Mesothelial cell of epicardium (in vitro differentiated cells): ENCODE data around the gene ADAMTS12. TPM values are rescaled to one million over a fixed set of nuclear protein-coding genes. Genes with fewer than 3 reads are reported as not detected.

Experiments used
- DNase-seq, 2 experiments: peaks; one replicate each; pipeline ENCODE4 v3.0.0; 2021; ENCODE audit warnings: low spot score in 2 of 2; ENCODE audit not compliant: unreplicated experiment in 2 of 2
- H3K27ac Mint-ChIP-seq: 2 replicates; pipeline ENCODE4 v1.8.0; 2021; ENCODE audit warnings: mixed read lengths
- H3K27me3 Mint-ChIP-seq: 2 replicates; pipeline ENCODE4 v1.8.0; 2021; ENCODE audit warnings: low read depth, mixed read lengths
- H3K36me3 Mint-ChIP-seq: 2 replicates; pipeline ENCODE4 v1.8.0; 2021; ENCODE audit warnings: mixed read lengths
- H3K4me1 Mint-ChIP-seq: 2 replicates; pipeline ENCODE4 v1.8.0; 2021; ENCODE audit warnings: mixed read lengths
- H3K4me3 Mint-ChIP-seq: 2 replicates; pipeline ENCODE4 v1.8.0; 2021; ENCODE audit warnings: mild to moderate bottlenecking, moderate library complexity, mixed read lengths
- H3K9me3 Mint-ChIP-seq: 2 replicates; pipeline ENCODE4 v1.8.0; 2021; ENCODE audit warnings: mixed read lengths
- total RNA-seq: library from RNA; stranded (reverse); gene quantifications from 3 replicates; pipeline ENCODE4 v1.2.1, GENCODE V29; 2021
- TF ChIP-seq, protein P1 (sequence below): fragments of 200-600 bp; sonication (generic); IDR thresholded peaks from one replicate; pipeline ENCODE4 v1.5.0; 2021; ENCODE audit warnings: antibody characterized with exemption; ENCODE audit not compliant: unreplicated experiment

ADAMTS12 gene
- total RNA-seq, 1 donor from 2014 or later = 14.0 TPM

DNA sequence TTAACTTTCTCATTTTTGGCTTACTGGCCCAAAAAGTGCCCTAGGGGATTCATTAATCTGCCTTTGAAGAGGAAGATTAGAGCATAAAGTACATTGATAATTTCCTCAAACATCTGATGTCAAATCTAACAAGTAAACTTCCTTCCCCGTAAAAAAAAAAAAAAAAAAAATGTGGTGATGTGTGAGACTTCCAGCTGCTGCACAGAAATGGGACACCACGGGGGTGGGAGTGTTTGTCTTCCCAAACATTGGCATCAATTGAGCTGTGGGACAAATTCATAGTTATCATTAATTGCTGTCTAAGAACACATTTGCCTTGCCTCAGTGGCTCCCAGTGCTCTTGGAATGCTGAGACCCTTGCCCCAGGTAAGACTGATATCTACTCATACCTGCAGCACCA is 149.6 kb downstream of the ADAMTS12 start:
- Mint-ChIP-seq H3K4me1 (peaks cover 12% of the 10 kb centered on the region), H3K36me3 (no peaks in the 10 kb centered on the region), H3K27ac (no peak overlapping the region), H3K9me3 (no peaks in the 10 kb centered on the region), H3K27me3 (no peaks in the 10 kb centered on the region), H3K4me3 (no peak overlapping the region)
- TF ChIP-seq, protein P1, sequence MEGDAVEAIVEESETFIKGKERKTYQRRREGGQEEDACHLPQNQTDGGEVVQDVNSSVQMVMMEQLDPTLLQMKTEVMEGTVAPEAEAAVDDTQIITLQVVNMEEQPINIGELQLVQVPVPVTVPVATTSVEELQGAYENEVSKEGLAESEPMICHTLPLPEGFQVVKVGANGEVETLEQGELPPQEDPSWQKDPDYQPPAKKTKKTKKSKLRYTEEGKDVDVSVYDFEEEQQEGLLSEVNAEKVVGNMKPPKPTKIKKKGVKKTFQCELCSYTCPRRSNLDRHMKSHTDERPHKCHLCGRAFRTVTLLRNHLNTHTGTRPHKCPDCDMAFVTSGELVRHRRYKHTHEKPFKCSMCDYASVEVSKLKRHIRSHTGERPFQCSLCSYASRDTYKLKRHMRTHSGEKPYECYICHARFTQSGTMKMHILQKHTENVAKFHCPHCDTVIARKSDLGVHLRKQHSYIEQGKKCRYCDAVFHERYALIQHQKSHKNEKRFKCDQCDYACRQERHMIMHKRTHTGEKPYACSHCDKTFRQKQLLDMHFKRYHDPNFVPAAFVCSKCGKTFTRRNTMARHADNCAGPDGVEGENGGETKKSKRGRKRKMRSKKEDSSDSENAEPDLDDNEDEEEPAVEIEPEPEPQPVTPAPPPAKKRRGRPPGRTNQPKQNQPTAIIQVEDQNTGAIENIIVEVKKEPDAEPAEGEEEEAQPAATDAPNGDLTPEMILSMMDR = no peak
- no peak for DNase-seq

- TF ChIP-seq, protein P1 = no peak
- no peak overlapping the region for H3K4me3 Mint-ChIP-seq
- H3K4me1 Mint-ChIP-seq = peaks cover 16% of the 10 kb centered on the region
- no peaks in the 10 kb centered on the region for H3K36me3 Mint-ChIP-seq
- no peak for DNase-seq
- H3K27ac Mint-ChIP-seq = no peak overlapping the region
- no peaks in the 10 kb centered on the region for H3K27me3 Mint-ChIP-seq
- H3K9me3 Mint-ChIP-seq = no peaks in the 10 kb centered on the region
These were observed 152.8 kb downstream of the ADAMTS12 start for GRCh38 chr5:33738967-33739366.

DNA sequence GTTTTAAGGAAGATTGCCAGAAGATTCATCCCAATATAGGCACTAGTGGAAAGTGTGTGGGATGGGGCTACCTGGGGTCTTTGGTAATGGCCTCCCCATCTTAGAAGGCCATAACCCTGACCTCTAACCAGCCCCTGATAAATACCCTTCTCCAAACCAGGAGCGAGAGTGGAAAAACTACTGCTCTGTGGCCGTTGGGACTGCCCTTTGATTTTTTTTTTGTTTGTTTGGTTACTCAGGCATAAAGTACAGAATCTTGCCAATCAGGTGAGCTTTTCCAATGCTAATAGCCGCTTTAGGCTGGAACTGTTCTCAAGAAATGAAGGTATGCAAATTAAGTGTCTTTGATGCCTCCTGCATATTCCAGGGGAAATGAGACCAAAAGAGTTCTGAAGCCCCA is 153.7 kb downstream of the ADAMTS12 start:
- TF ChIP-seq, protein P1 = no peak
- no peaks in the 10 kb centered on the region for H3K36me3 Mint-ChIP-seq
- peaks cover 11% of the 10 kb centered on the region for H3K4me1 Mint-ChIP-seq
- no peak overlapping the region for H3K4me3 Mint-ChIP-seq
- no peak for DNase-seq
- H3K27ac Mint-ChIP-seq = no peak overlapping the region
- no peaks in the 10 kb centered on the region for H3K27me3 Mint-ChIP-seq
- H3K9me3 Mint-ChIP-seq = no peaks in the 10 kb centered on the region

DNA sequence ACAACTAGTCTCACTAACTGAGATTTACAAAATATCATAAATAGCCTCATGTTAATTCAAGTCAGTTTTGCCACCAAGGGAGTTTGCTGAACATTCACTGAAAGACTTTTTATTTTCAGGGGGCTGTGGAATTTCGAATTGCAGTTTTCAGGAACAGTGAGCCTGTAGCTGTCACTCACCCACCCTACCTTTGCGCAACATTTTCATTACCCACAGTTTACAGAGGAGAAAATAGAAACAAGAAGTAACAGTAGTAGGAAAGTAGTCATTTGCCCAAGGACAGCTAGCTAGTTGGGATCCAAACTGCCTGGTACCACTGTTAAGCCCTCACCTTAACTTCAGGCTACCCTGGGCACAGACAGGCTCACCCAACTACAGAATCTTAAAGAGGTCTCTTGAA is 154.1 kb downstream of the ADAMTS12 start:
- TF ChIP-seq, protein P1 = no peak
- Mint-ChIP-seq H3K4me1 (peaks cover 7% of the 10 kb centered on the region), H3K27me3 (no peaks in the 10 kb centered on the region), H3K27ac (no peak overlapping the region), H3K36me3 (no peaks in the 10 kb centered on the region), H3K4me3 (no peak overlapping the region), H3K9me3 (no peaks in the 10 kb centered on the region)
- no peak for DNase-seq

DNA sequence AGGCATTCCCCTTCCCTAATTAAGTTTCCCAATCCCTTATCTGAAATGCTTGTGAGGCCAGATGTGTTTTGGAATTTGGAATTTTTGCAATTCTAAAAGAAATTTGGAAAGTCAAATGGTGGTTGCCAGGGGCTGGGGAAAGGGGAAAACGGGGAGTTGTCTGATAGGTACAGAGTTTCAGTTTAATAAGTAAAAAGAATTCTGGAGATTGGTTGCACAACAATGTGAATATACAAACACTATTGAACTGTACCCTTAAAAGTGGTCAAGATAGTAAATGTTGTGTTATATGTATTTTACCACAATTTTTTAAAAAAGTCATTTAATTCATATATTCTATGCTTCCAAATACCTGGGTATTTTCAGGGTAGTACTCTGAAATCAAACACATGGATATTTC is 154.5 kb downstream of the ADAMTS12 start:
- Mint-ChIP-seq H3K4me1 (peaks cover 5% of the 10 kb centered on the region), H3K9me3 (no peaks in the 10 kb centered on the region), H3K36me3 (no peaks in the 10 kb centered on the region), H3K27ac (no peak overlapping the region), H3K27me3 (no peaks in the 10 kb centered on the region), H3K4me3 (no peak overlapping the region)
- TF ChIP-seq, protein P1 = no peak
- no peak for DNase-seq

- no peaks in the 10 kb centered on the region for H3K9me3 Mint-ChIP-seq
- H3K4me3 Mint-ChIP-seq = no peak overlapping the region
- H3K36me3 Mint-ChIP-seq = no peaks in the 10 kb centered on the region
- H3K27me3 Mint-ChIP-seq = no peaks in the 10 kb centered on the region
- TF ChIP-seq, protein P1 = no peak
- peaks cover 5% of the 10 kb centered on the region for H3K4me1 Mint-ChIP-seq
- DNase-seq = no peak
- no peak overlapping the region for H3K27ac Mint-ChIP-seq
These were observed 155.3 kb downstream of the ADAMTS12 start for GRCh38 chr5:33736510-33736909.
